CD14-positive monocyte (primary cell): ENCODE measurements around the gene BTBD9. TPM values are rescaled to one million over a fixed set of nuclear protein-coding genes. Genes with fewer than 3 reads are reported as not detected.
A peak's percentile ranks its signal among the peaks of the same experiment; 100 is the strongest.

Experiments used
- DNase-seq, 3 donors: peaks; one replicate each; pipeline ENCODE4 v3.0.0-alpha.2; 2011 to 2022
- H2AFZ ChIP-seq: 2 replicates; pipeline ENCODE4 v1.6.0; 2012; ENCODE audit warnings: mild to moderate bottlenecking, low read depth, low read length, inconsistent platforms; ENCODE audit not compliant: insufficient read depth, poor library complexity, severe bottlenecking
- H3K27ac ChIP-seq, 2 donors: 1 replicate in 1 of 2; 2 replicates in 1 of 2; pipeline ENCODE4 v1.5.1; 2012 to 2013; ENCODE audit warnings: low read length in 2 of 2, control low read depth in 1 of 2, inconsistent platforms in 1 of 2, low read depth in 1 of 2, mild to moderate bottlenecking in 1 of 2
- H3K27me3 ChIP-seq, 2 donors: one replicate each; pipeline versions ENCODE4 v1.6.0 to v1.6.1; 2011 to 2013; ENCODE audit warnings: low read length in 2 of 2; ENCODE audit not compliant: control insufficient read depth in 2 of 2, insufficient read depth in 2 of 2
- H3K36me3 ChIP-seq, 2 donors: replicated peaks in 1 of 2; 1 replicate in 1 of 2; 2 replicates in 1 of 2; pipeline versions ENCODE4 v1.5.1 to v1.6.1; 2012 to 2013; ENCODE audit warnings: low read length in 2 of 2, control low read depth in 1 of 2, inconsistent platforms in 1 of 2, mild to moderate bottlenecking in 1 of 2; ENCODE audit not compliant: insufficient read depth in 2 of 2, control insufficient read depth in 1 of 2
- H3K4me1 ChIP-seq, 2 donors: 1 replicate in 1 of 2; 2 replicates in 1 of 2; pipeline versions ENCODE4 v1.5.1 to v1.6.1; 2012 to 2013; ENCODE audit warnings: low read length in 2 of 2, control low read depth in 1 of 2, inconsistent platforms in 1 of 2, mild to moderate bottlenecking in 1 of 2, moderate library complexity in 1 of 2; ENCODE audit not compliant: insufficient read depth in 2 of 2, control insufficient read depth in 1 of 2
- H3K4me2 ChIP-seq: replicated peaks from 2 replicates; pipeline ENCODE3; 2012; ENCODE audit warnings: low read length, moderate library complexity, mild to moderate bottlenecking; ENCODE audit not compliant: poor library complexity, severe bottlenecking; ENCODE audit errors: extremely low read depth
- H3K4me3 ChIP-seq, 3 experiments: fragments of 200-600 bp in 1 of 3; sonication (generic) in 1 of 3; replicated peaks in 1 of 3; 1 replicate in 2 of 3; 2 replicates in 1 of 3; pipeline ENCODE4 v1.5.1; 2011 to 2013; ENCODE audit warnings: low read length in 3 of 3, mild to moderate bottlenecking in 3 of 3, control low read depth in 2 of 3, low read depth in 2 of 3, inconsistent platforms in 1 of 3, moderate library complexity in 1 of 3
- H3K79me2 ChIP-seq: 2 replicates; pipeline ENCODE4 v1.6.0; 2012; ENCODE audit warnings: mild to moderate bottlenecking, control low read depth, inconsistent platforms, low read length, moderate library complexity; ENCODE audit not compliant: insufficient read depth
- H3K9ac ChIP-seq: 2 replicates; pipeline ENCODE4 v1.6.0; 2017; ENCODE audit warnings: low read length, mild to moderate bottlenecking; ENCODE audit not compliant: insufficient read depth, poor library complexity, severe bottlenecking
- H3K9me3 ChIP-seq, 2 donors: replicated peaks in 1 of 2; 1 replicate in 1 of 2; 2 replicates in 1 of 2; pipeline versions ENCODE4 v1.5.1 to v1.6.1; 2012 to 2013; ENCODE audit warnings: low read length in 2 of 2, control low read depth in 1 of 2; ENCODE audit not compliant: control insufficient read depth in 1 of 2, insufficient read depth in 1 of 2
- H4K20me1 ChIP-seq: 2 replicates; pipeline ENCODE4 v1.6.0; 2012; ENCODE audit warnings: mild to moderate bottlenecking, low read length, control low read depth, moderate library complexity; ENCODE audit not compliant: insufficient read depth
- H3K27ac Mint-ChIP-seq, 7 donors: one replicate each; pipeline ENCODE4 v1.8.0; 2020; ENCODE audit warnings: mild to moderate bottlenecking in 7 of 7, mixed read lengths in 7 of 7, moderate library complexity in 6 of 7, inconsistent platforms in 2 of 7
- H3K27me3 Mint-ChIP-seq, 3 donors: one replicate each; pipeline ENCODE4 v1.8.0; 2021 to 2022; ENCODE audit warnings: low read depth in 3 of 3, mild to moderate bottlenecking in 3 of 3, mixed read lengths in 3 of 3, moderate library complexity in 3 of 3, inconsistent platforms in 1 of 3
- H3K36me3 Mint-ChIP-seq, 2 donors: one replicate each; pipeline ENCODE4 v1.8.0; 2020; ENCODE audit warnings: mixed read lengths in 2 of 2, inconsistent platforms in 1 of 2, mild to moderate bottlenecking in 1 of 2
- H3K4me1 Mint-ChIP-seq: one replicate; pipeline ENCODE4 v1.8.0; 2020; ENCODE audit warnings: mild to moderate bottlenecking, mixed read lengths
- H3K4me3 Mint-ChIP-seq, 2 donors: one replicate each; pipeline ENCODE4 v1.8.0; 2020; ENCODE audit warnings: mild to moderate bottlenecking in 2 of 2, mixed read lengths in 2 of 2, moderate library complexity in 1 of 2
- H3K9me3 Mint-ChIP-seq, 7 donors: one replicate each; pipeline ENCODE4 v1.8.0; 2020 to 2022; ENCODE audit warnings: mixed read lengths in 7 of 7, mild to moderate bottlenecking in 6 of 7, moderate library complexity in 6 of 7, inconsistent platforms in 2 of 7
- WGBS: methylation state at CpG from one replicate; pipeline ENCODE4 v1.1.5; 2013; ENCODE audit warnings: missing lambda C conversion rate; ENCODE audit not compliant: insufficient coverage; 5-methylcytosine and 5-hydroxymethylcytosine counted together
- intact Hi-C, 2 donors: fragments of 100-400 bp; cut with micrococcal nuclease; formaldehyde crosslinking; loops; one replicate each; pipeline versions ENCODE4 v1.15.0 to v1.15.1; 2023
- polyA plus RNA-seq, 3 donors: library from polyadenylated mRNA; depleted of rRNA in 1 of 3; unstranded in 2 of 3; stranded (reverse) in 1 of 3; fragments of 300-500 nt in 2 of 3; fragments of >200 nt in 1 of 3; fragmentation: Illumina TruSeq in 2 of 3; gene quantifications; 1 replicate in 2 of 3; 2 replicates in 1 of 3; pipeline ENCODE4 v1.2.3, GENCODE V29; 2012 to 2021
- TF ChIP-seq, protein P1 (sequence below): fragments of 200-600 bp; IDR thresholded peaks from one replicate; pipeline ENCODE4 v1.8.0; 2022; ENCODE audit warnings: antibody characterized with exemption, mild to moderate bottlenecking

Gene BTBD9
- polyA plus RNA-seq, 3 donors: 5.2 to 7.5 (median 6.2) TPM

DNA sequence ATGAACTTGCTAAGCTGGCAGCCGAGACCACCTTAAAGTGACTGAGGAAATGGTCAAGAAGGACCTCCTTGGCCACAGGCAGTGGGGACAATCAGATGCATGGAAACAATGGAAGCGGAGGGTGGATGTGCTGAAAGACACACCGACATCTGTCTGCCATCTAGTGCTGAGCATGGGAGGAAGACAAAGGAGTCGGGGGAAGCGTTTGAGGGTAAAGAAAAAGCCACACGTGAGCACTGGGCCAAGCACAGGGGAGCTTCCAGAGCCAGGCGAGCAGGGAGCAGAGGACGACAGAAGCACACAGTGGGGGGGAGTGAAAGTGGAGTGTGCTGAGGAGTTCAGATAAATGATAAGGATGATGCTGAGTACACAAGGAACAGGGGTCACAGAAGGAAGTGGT, 452.4 kb downstream of the BTBD9 start:
- Histone ChIP-seq H3K79me2 (no peaks in the 10 kb centered on the region), H3K27ac (no peak overlapping the region), H3K27me3 (no peaks in the 10 kb centered on the region), H3K9ac (no peak overlapping the region), H3K4me2 (no peak overlapping the region), H3K4me1 (no peaks in the 10 kb centered on the region), H3K4me3 (no peak overlapping the region), H2AFZ (no peak overlapping the region), H3K36me3 (peaks cover 0 to 2% of the 10 kb centered on the region in 2 donors), H3K9me3 (no peaks in the 10 kb centered on the region), H4K20me1 (no peaks in the 10 kb centered on the region)
- WGBS: 94% methylated on average over 7 of the region's 8 CpGs
- TF ChIP-seq, protein P1, sequence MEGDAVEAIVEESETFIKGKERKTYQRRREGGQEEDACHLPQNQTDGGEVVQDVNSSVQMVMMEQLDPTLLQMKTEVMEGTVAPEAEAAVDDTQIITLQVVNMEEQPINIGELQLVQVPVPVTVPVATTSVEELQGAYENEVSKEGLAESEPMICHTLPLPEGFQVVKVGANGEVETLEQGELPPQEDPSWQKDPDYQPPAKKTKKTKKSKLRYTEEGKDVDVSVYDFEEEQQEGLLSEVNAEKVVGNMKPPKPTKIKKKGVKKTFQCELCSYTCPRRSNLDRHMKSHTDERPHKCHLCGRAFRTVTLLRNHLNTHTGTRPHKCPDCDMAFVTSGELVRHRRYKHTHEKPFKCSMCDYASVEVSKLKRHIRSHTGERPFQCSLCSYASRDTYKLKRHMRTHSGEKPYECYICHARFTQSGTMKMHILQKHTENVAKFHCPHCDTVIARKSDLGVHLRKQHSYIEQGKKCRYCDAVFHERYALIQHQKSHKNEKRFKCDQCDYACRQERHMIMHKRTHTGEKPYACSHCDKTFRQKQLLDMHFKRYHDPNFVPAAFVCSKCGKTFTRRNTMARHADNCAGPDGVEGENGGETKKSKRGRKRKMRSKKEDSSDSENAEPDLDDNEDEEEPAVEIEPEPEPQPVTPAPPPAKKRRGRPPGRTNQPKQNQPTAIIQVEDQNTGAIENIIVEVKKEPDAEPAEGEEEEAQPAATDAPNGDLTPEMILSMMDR: no peak
- Mint-ChIP-seq H3K9me3 (no peaks in the 10 kb centered on the region), H3K4me1 (no peaks in the 10 kb centered on the region), H3K27ac (no peak overlapping the region), H3K4me3 (no peak overlapping the region), H3K36me3 (peaks cover 5 to 10% of the 10 kb centered on the region in 2 donors), H3K27me3 (peaks cover 0 to 3% (median 1%) of the 10 kb centered on the region in 3 donors)
- intact Hi-C loops: no loop called here
- DNase-seq: no peak

DNA sequence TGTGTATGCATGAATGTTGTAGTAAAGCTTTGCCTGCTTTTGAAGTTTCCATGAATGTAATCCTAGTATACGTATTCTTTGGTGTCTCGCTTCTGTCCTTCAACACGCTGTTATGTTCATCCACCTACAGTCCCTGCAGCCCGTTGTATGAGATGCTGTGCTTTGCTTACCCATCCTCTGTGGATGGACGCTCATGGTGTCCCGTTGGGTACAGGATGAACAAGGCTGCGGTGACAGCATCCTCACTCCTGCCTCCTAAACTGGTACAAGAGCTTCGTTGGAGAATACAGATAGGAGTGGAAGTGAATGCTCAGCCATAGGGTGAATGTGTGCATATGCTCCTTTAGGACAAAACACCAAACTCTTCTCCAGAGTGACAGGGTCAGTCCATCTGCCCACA, 454.0 kb downstream of the BTBD9 start:
- H3K36me3 Mint-ChIP-seq: peaks cover 5 to 8% of the 10 kb centered on the region in 2 donors
- H3K36me3 ChIP-seq: no peaks in the 10 kb centered on the region
- H3K4me2 ChIP-seq: no peak overlapping the region
- H3K27me3 ChIP-seq: no peaks in the 10 kb centered on the region
- no peak overlapping the region for H3K27ac ChIP-seq
- no peak for DNase-seq
- H3K79me2 ChIP-seq: no peaks in the 10 kb centered on the region
- peaks cover 0 to 3% (median 1%) of the 10 kb centered on the region in 3 donors for H3K27me3 Mint-ChIP-seq
- intact Hi-C loops: no loop called here
- WGBS: 100% methylated on average over 5 of the region's 8 CpGs
- H3K27ac Mint-ChIP-seq: peak overlapping the region in 1 of 7 donors; percentile 32
- H3K9me3 ChIP-seq: no peaks in the 10 kb centered on the region
- H3K4me3 ChIP-seq: no peak overlapping the region
- no peaks in the 10 kb centered on the region for H3K4me1 ChIP-seq
- no peak overlapping the region for H3K9ac ChIP-seq
- no peaks in the 10 kb centered on the region for H3K9me3 Mint-ChIP-seq
- no peak overlapping the region for H2AFZ ChIP-seq
- no peaks in the 10 kb centered on the region for H3K4me1 Mint-ChIP-seq
- no peaks in the 10 kb centered on the region for H4K20me1 ChIP-seq
- no peak overlapping the region for H3K4me3 Mint-ChIP-seq
- TF ChIP-seq, protein P1: no peak
